Kidney (tissue), 14 donors: ENCODE measurements around the gene CSTPP1. TPM values are rescaled to one million over a fixed set of nuclear protein-coding genes. Genes with fewer than 3 reads are reported as not detected.
"Not testable (repeated sequence)": the region's sequence is repeated elsewhere in the genome, so short reads cannot be mapped to it uniquely, and the experiment has no call there.

ENCODE experiments used
- DNase-seq, 5 donors: peaks; one replicate each; pipeline ENCODE4 v3.0.0-alpha.2; 2013 to 2020
- FAIRE-seq: peaks from 2 replicates; lab custom pipeline; 2012; peaks lifted over from hg19 to GRCh38; lab: Jason Lieb, UNC
- H3K27ac ChIP-seq, 2 donors: one replicate each; pipeline ENCODE4 v1.7.0; 2013; ENCODE audit warnings: low read depth in 2 of 2, low read length in 2 of 2, inconsistent platforms in 1 of 2
- H3K27me3 ChIP-seq: one replicate; pipeline ENCODE4 v1.7.1; 2013; ENCODE audit warnings: low read length, inconsistent platforms; ENCODE audit not compliant: control insufficient read depth, insufficient read depth
- H3K36me3 ChIP-seq, 3 donors: one replicate each; pipeline versions ENCODE4 v1.7.0 to v1.7.1; 2013; ENCODE audit warnings: low read length in 3 of 3, control low read depth in 1 of 3, inconsistent platforms in 1 of 3; ENCODE audit not compliant: insufficient read depth in 3 of 3, control insufficient read depth in 2 of 3
- H3K4me1 ChIP-seq, 3 donors: one replicate each; pipeline versions ENCODE4 v1.7.0 to v1.7.1; 2013; ENCODE audit warnings: low read length in 3 of 3, inconsistent platforms in 1 of 3, low read depth in 1 of 3; ENCODE audit not compliant: control insufficient read depth in 2 of 3, insufficient read depth in 2 of 3
- H3K4me3 ChIP-seq, 3 donors: one replicate each; pipeline versions ENCODE4 v1.7.0 to v1.8.1; 2013; ENCODE audit warnings: low read length in 3 of 3, control low read depth in 1 of 3, inconsistent platforms in 1 of 3
- H3K9ac ChIP-seq, 3 donors: one replicate each; pipeline versions ENCODE4 v1.7.0 to v1.7.1; 2013; ENCODE audit warnings: low read length in 3 of 3, control low read depth in 1 of 3, inconsistent platforms in 1 of 3
- H3K9me3 ChIP-seq, 3 donors: one replicate each; pipeline versions ENCODE4 v1.7.0 to v1.7.1; 2013; ENCODE audit warnings: low read length in 3 of 3, control low read depth in 1 of 3, inconsistent platforms in 1 of 3; ENCODE audit not compliant: control insufficient read depth in 2 of 3, insufficient read depth in 1 of 3
- CTCF ChIP-seq: IDR thresholded peaks from 3 replicates; pipeline ENCODE4 v1.5.1; 2012; ENCODE audit warnings: mild to moderate bottlenecking, moderate library complexity, borderline replicate concordance; ENCODE audit not compliant: insufficient read depth; ENCODE audit errors: extremely low read depth
- intact Hi-C: fragments of 100-400 bp; cut with DNase I; formaldehyde crosslinking; loops from one replicate; pipeline ENCODE4 v1.11.1; 2022
- polyA plus RNA-seq: library from polyadenylated mRNA; stranded (reverse); fragments of 350-450 nt; fragmentation: Illumina TruSeq; extraction: RNeasy Lipid Tissue Mini Kit (QIAGEN cat#74804); gene quantifications from one replicate; pipeline ENCODE4 v1.2.3, GENCODE V29; 2014; ENCODE audit warnings: low read depth, low replicate concordance; ENCODE audit not compliant: insufficient read depth
- total RNA-seq: library from RNA; stranded (reverse); fragmentation: NEBNext Ultra II Directional; extraction: Animal tissue kit (Norgen Biotek cat#: 25700); gene quantifications from one replicate; pipeline ENCODE4 v1.2.1, GENCODE V29; 2021
- donor health status: control.
- donor health status: control.
- donor health status: control.
- donor health status: control.
- donor health status: control.
- donor health status: DM: yes; HTN: yes; CAD: no.
- donor health status: Normal renal cell carcinoma (clear cell type).

CSTPP1 gene
- total and polyA plus RNA-seq, 2 donors from 2014 or later: 37.4 to 50.3 TPM

- H3K27ac ChIP-seq: no peak overlapping the region
- no peak for TF ChIP-seq CTCF
- DNase-seq (no peak), FAIRE-seq (no peak)
- H3K4me3 ChIP-seq: no peak overlapping the region
- no peaks in the 10 kb centered on the region for H3K9me3 ChIP-seq
- no peak overlapping the region for H3K9ac ChIP-seq
- intact Hi-C loops: no loop called here
- no peaks in the 10 kb centered on the region for H3K27me3 ChIP-seq
- no peaks in the 10 kb centered on the region for H3K4me1 ChIP-seq
- H3K36me3 ChIP-seq: no peaks in the 10 kb centered on the region
Measured at GRCh38 chr11:46961041-46961440, 24.5 kb downstream of the CSTPP1 start.

- H3K4me1 ChIP-seq, H3K9me3 ChIP-seq, DNase-seq, H3K27me3 ChIP-seq, H3K36me3 ChIP-seq, H3K27ac ChIP-seq, H3K9ac ChIP-seq, FAIRE-seq, intact Hi-C loops, H3K4me3 ChIP-seq: not testable (repeated sequence)
Measured at GRCh38 chr11:46961886-46962285, 25.3 kb downstream of the CSTPP1 start.

- H3K9me3 ChIP-seq: no peaks in the 10 kb centered on the region
- H3K36me3 ChIP-seq: no peaks in the 10 kb centered on the region
- no peak for FAIRE-seq
- no peak for DNase-seq
- intact Hi-C loops: no loop called here
- H3K27me3 ChIP-seq: no peaks in the 10 kb centered on the region
- TF ChIP-seq CTCF: no peak
- H3K9ac ChIP-seq: no peak overlapping the region
- H3K4me3 ChIP-seq: no peak overlapping the region
- no peak overlapping the region for H3K27ac ChIP-seq
- no peaks in the 10 kb centered on the region for H3K4me1 ChIP-seq
Measured at GRCh38 chr11:46963844-46964243, 27.3 kb downstream of the CSTPP1 start.

- TF ChIP-seq CTCF: no peak
- Histone ChIP-seq H3K4me1 (no peaks in the 10 kb centered on the region), H3K27me3 (no peaks in the 10 kb centered on the region), H3K9ac (no peak overlapping the region), H3K4me3 (no peak overlapping the region), H3K36me3 (no peaks in the 10 kb centered on the region), H3K9me3 (no peaks in the 10 kb centered on the region), H3K27ac (no peak overlapping the region)
- FAIRE-seq (no peak), DNase-seq (no peak)
- intact Hi-C loops: no loop called here
Measured at GRCh38 chr11:46966773-46967172, 30.2 kb downstream of the CSTPP1 start.
